ENCODE measurements around the gene DCAF10. TPM values are rescaled to one million over a fixed set of nuclear protein-coding genes. Genes with fewer than 3 reads are reported as not detected.
A peak's percentile ranks its signal among the peaks of the same experiment; 100 is the strongest.

DCAF10 gene
- total RNA-seq, 2 experiments from 2014 or later, result 12.8 to 20.8 TPM

- no peak for DNase-seq (ENCODE audit: low spot score)
- Histone ChIP-seq H3K79me2 (ENCODE audit: insufficient read depth, low read depth, low read length) (peaks cover 15% of the 10 kb centered on the region; the same call in 1 of the 2 replicates), H3K36me3 (ENCODE audit: insufficient read depth, low read length) (peaks cover 72% of the 10 kb centered on the region), H3K4me3 (ENCODE audit: low read depth, low read length, poor library complexity, severe bottlenecking) (no peak overlapping the region), H2AFZ (ENCODE audit: low read length) (no peak overlapping the region), H3K4me2 (ENCODE audit: low read length) (no peak overlapping the region), H3K9me3 (ENCODE audit: low read length) (no peaks in the 10 kb centered on the region), H3K4me1 (ENCODE audit: insufficient read depth, low read length, poor library complexity, severe bottlenecking) (peaks cover 13% of the 10 kb centered on the region), H3K27ac (ENCODE audit: low read depth, low read length, poor library complexity, severe bottlenecking) (no peak overlapping the region), H3K9me2 (ENCODE audit: insufficient read depth, low read length) (no peaks in the 10 kb centered on the region), H4K20me1 (ENCODE audit: insufficient read depth, low read length) (peaks cover 12% of the 10 kb centered on the region; the same call in 1 of the 2 replicates)
- TF ChIP-seq EZH2phosphoT487 (IDR thresholded peaks at IDR 0.05; ENCODE audit: borderline replicate concordance, low read depth, low read length) (no peak), CTCF (conservative IDR thresholded peaks at IDR 0.05; ENCODE audit: low read length) (no peak)
- POLR2A ChIA-PET, result interaction anchor here (0.6 to 0.7 kb wide), 2 partner anchors 23 to 126 kb away, joined by 3 to 4 read pairs; no protein-coding TSS in a partner anchor
- no TSS peak for BruUV-seq (replicated peaks)
- intact Hi-C loops (cut with micrococcal nuclease; ENCODE audit: unreplicated experiment), result loop anchor here (10.0 kb wide), 1 partner anchor 53 kb away; no protein-coding TSS in a partner anchor
- CTCF ChIA-PET (ENCODE audit: unreplicated experiment), result no interaction called here
Observed at GRCh38 chr9:37897665-37898064, 97.1 kb downstream of the DCAF10 start.

GRCh38 chr9:37899041-37899440 is 98.4 kb downstream of the DCAF10 start:
- Histone ChIP-seq H3K9me2 (ENCODE audit: insufficient read depth, low read length) (no peaks in the 10 kb centered on the region), H3K9me3 (ENCODE audit: low read length) (no peaks in the 10 kb centered on the region), H3K4me3 (ENCODE audit: low read depth, low read length, poor library complexity, severe bottlenecking) (no peak overlapping the region), H3K79me2 (ENCODE audit: insufficient read depth, low read depth, low read length) (peaks cover 23% of the 10 kb centered on the region; the same call in 1 of the 2 replicates), H3K4me1 (ENCODE audit: insufficient read depth, low read length, poor library complexity, severe bottlenecking) (peaks cover 15% of the 10 kb centered on the region), H3K4me2 (ENCODE audit: low read length) (no peak overlapping the region), H3K27ac (ENCODE audit: low read depth, low read length, poor library complexity, severe bottlenecking) (no peak overlapping the region), H4K20me1 (ENCODE audit: insufficient read depth, low read length) (peaks cover 14% of the 10 kb centered on the region; the same call in 1 of the 2 replicates), H2AFZ (ENCODE audit: low read length) (no peak overlapping the region), H3K36me3 (ENCODE audit: insufficient read depth, low read length) (peaks cover 58% of the 10 kb centered on the region)
- DNase-seq (ENCODE audit: low spot score), result no peak
- CTCF ChIA-PET (ENCODE audit: unreplicated experiment), result no interaction called here
- intact Hi-C loops (cut with micrococcal nuclease; ENCODE audit: unreplicated experiment), result loop anchor here (10.0 kb wide), 1 partner anchor 54 kb away; no protein-coding TSS in a partner anchor
- TF ChIP-seq CTCF (conservative IDR thresholded peaks at IDR 0.05; ENCODE audit: low read length) (no peak), EZH2phosphoT487 (IDR thresholded peaks at IDR 0.05; ENCODE audit: borderline replicate concordance, low read depth, low read length) (no peak)
- POLR2A ChIA-PET, result interaction anchor here (0.8 to 1.2 kb wide), 2 partner anchors 13 to 44 kb away, joined by 3 to 7 read pairs; no protein-coding TSS in a partner anchor
- BruUV-seq (replicated peaks), result no TSS peak

- POLR2A ChIA-PET, result interaction anchor here (1.0 to 1.6 kb wide), 4 partner anchors 26 to 123 kb away, joined by 3 to 5 read pairs (median 4); partner anchors contain the start of gene EXOSC3
- H3K79me2 ChIP-seq (ENCODE audit: insufficient read depth, low read depth, low read length), result peaks cover 23% of the 10 kb centered on the region; the same call in 1 of the 2 replicates
- H3K9me3 ChIP-seq (ENCODE audit: low read length), result no peaks in the 10 kb centered on the region
- peaks cover 24% of the 10 kb centered on the region for H3K4me1 ChIP-seq (ENCODE audit: insufficient read depth, low read length, poor library complexity, severe bottlenecking)
- peaks cover 28% of the 10 kb centered on the region for H3K36me3 ChIP-seq (ENCODE audit: insufficient read depth, low read length)
- H3K9me2 ChIP-seq (ENCODE audit: insufficient read depth, low read length), result no peaks in the 10 kb centered on the region
- no peak overlapping the region for H2AFZ ChIP-seq (ENCODE audit: low read length)
- H4K20me1 ChIP-seq (ENCODE audit: insufficient read depth, low read length), result peaks cover 14% of the 10 kb centered on the region; the same call in 1 of the 2 replicates
- no peak for TF ChIP-seq EZH2phosphoT487 (IDR thresholded peaks at IDR 0.05; ENCODE audit: borderline replicate concordance, low read depth, low read length)
- TF ChIP-seq CTCF (conservative IDR thresholded peaks at IDR 0.05; ENCODE audit: low read length), result no peak
- CTCF ChIA-PET (ENCODE audit: unreplicated experiment), result no interaction called here
- no peak overlapping the region for H3K27ac ChIP-seq (ENCODE audit: low read depth, low read length, poor library complexity, severe bottlenecking)
- H3K4me2 ChIP-seq (ENCODE audit: low read length), result peak overlapping the region; percentile 74
- H3K4me3 ChIP-seq (ENCODE audit: low read depth, low read length, poor library complexity, severe bottlenecking), result peak overlapping the region; percentile 94
- BruUV-seq (replicated peaks), result no TSS peak
- no peak for DNase-seq (ENCODE audit: low spot score)
- intact Hi-C loops (cut with micrococcal nuclease; ENCODE audit: unreplicated experiment), result loop anchor here (5.0 kb wide), 2 partner anchors 310 to 420 kb away; partner anchors contain the start of gene TOMM5
Observed at GRCh38 chr9:37902131-37902530, 101.5 kb downstream of the DCAF10 start.

Measured in OCI-LY7 (cell line).